ENCODE measurements around the gene DISC1. TPM values are rescaled to one million over a fixed set of nuclear protein-coding genes. Genes with fewer than 3 reads are reported as not detected.
A peak's percentile ranks its signal among the peaks of the same experiment; 100 is the strongest.
"Not testable (repeated sequence)": the region's sequence is repeated elsewhere in the genome, so short reads cannot be mapped to it uniquely, and the experiment has no call there.

DISC1 gene
- total RNA-seq, 2 experiments from 2014 or later: 19.8 to 20.0 TPM

DNA sequence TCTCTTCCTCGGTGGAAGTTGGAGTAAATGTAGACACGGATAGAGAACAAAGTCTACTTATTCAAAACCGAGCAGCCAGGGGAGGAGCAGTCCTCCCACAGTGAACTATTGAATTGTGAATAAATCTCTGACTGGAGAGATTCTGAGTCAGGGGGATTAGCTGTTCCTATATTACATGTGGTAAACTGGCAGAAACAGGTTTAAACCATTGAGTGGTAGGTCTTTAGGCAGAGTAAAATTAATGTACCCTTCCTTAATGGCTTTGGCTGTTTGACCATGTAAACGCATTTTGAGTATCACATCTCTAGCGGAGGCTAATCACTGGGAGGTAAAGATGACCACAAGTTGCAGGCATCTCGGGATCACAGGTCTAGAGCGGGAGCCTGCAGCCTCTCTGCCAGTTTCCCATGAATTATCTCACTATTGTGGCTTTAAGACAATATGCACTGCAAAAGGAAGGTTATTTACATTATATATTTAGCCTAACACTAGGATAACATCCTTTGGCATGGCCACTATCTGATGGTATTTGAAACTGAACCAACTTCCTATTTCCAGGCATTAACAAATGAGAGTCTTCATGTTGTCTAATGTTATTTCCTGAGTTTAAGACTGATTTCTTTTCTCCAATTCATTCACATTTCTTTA lies 7.9 kb upstream of the DISC1 start:
- H3K27me3 ChIP-seq (ENCODE audit: control insufficient read depth in 1 of 2, insufficient read depth in 2 of 2, low read length in 2 of 2): peaks cover 0 to 6% of the 10 kb centered on the region in 2 experiments
- H3K27ac Mint-ChIP-seq: no peak overlapping the region
- POLR2A ChIA-PET: no interaction called here

GRCh38 chr1:231619257-231619634 lies 7.3 kb upstream of the DISC1 start:
- ChIA-PET POLR2A (no interaction called here), CTCF (no interaction called here)
- Mint-ChIP-seq H3K27ac (no peak overlapping the region), H3K36me3 (ENCODE audit: low read depth) (no peaks in the 10 kb centered on the region), H3K27me3 (no peaks in the 10 kb centered on the region), H3K4me1 (ENCODE audit: low read depth) (peaks cover 20% of the 10 kb centered on the region), H3K4me3 (no peak overlapping the region), H3K9me3 (peaks cover 4% of the 10 kb centered on the region)
- TF ChIP-seq CTCF (IDR thresholded peaks at IDR 0.05): no peak
- Histone ChIP-seq H3K9me3 (ENCODE audit: control insufficient read depth in 1 of 2, insufficient read depth in 1 of 2, low read length in 2 of 2) (no peaks in the 10 kb centered on the region), H3K4me3 (ENCODE audit: low read length) (no peak overlapping the region), H3K27me3 (ENCODE audit: control insufficient read depth in 1 of 2, insufficient read depth in 2 of 2, low read length in 2 of 2) (peaks cover 0 to 6% of the 10 kb centered on the region in 2 experiments), H3K4me1 (ENCODE audit: insufficient read depth, low read length) (peaks cover 10% of the 10 kb centered on the region), H3K27ac (ENCODE audit: low read depth in 1 of 2, low read length in 2 of 2) (no peak overlapping the region), H3K36me3 (ENCODE audit: insufficient read depth, low read length) (no peaks in the 10 kb centered on the region)
- intact Hi-C loops (cut with DNase I, micrococcal nuclease): no loop called here
- ATAC-seq (ENCODE audit: poor library complexity) (no peak), DNase-seq (no peak)

More for the DNA sequence above, 7.9 kb upstream of the DISC1 start:
- H3K9me3 Mint-ChIP-seq: peaks cover 6% of the 10 kb centered on the region
- CTCF ChIA-PET: no interaction called here
- H3K9me3 ChIP-seq (ENCODE audit: control insufficient read depth in 1 of 2, insufficient read depth in 1 of 2, low read length in 2 of 2): no peaks in the 10 kb centered on the region
- no peaks in the 10 kb centered on the region for H3K27me3 Mint-ChIP-seq
- H3K27ac ChIP-seq (ENCODE audit: low read depth in 1 of 2, low read length in 2 of 2): no peak overlapping the region
- H3K4me1 ChIP-seq (ENCODE audit: insufficient read depth, low read length): peaks cover 15% of the 10 kb centered on the region
- no peaks in the 10 kb centered on the region for H3K36me3 ChIP-seq (ENCODE audit: insufficient read depth, low read length)
- H3K36me3 Mint-ChIP-seq (ENCODE audit: low read depth): no peaks in the 10 kb centered on the region
- H3K4me3 Mint-ChIP-seq: no peak overlapping the region
- no peak for TF ChIP-seq CTCF (IDR thresholded peaks at IDR 0.05)
- no peak for DNase-seq
- H3K4me3 ChIP-seq (ENCODE audit: low read length): no peak overlapping the region
- no peak for ATAC-seq (ENCODE audit: poor library complexity)
- intact Hi-C loops (cut with DNase I, micrococcal nuclease): no loop called here
- peaks cover 25% of the 10 kb centered on the region for H3K4me1 Mint-ChIP-seq (ENCODE audit: low read depth)

DNA sequence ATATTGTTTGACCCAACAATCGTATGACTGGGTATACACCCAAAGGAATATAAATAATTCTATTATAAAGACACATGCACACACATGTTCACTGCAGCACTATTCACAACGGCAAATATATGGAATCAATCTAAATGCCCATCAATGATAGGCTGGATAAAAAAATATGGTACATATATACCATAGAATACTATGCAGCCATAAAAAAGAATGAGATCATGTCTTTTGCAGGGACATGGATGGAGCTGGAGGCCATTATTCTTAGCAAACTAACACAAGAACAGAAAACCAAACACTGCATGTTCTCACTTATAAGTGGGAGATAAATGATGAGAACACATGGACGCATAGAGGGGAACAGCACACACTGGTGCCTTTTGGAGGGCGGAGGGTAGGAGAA lies 1.5 kb upstream of the DISC1 start:
- H3K4me3 ChIP-seq (ENCODE audit: low read length); H3K27me3 ChIP-seq (ENCODE audit: control insufficient read depth in 1 of 2, insufficient read depth in 2 of 2, low read length in 2 of 2); H3K27me3 Mint-ChIP-seq; H3K36me3 ChIP-seq (ENCODE audit: insufficient read depth, low read length); H3K36me3 Mint-ChIP-seq (ENCODE audit: low read depth); ATAC-seq (ENCODE audit: poor library complexity); H3K9me3 Mint-ChIP-seq; CTCF ChIA-PET; H3K27ac ChIP-seq (ENCODE audit: low read depth in 1 of 2, low read length in 2 of 2); H3K9me3 ChIP-seq (ENCODE audit: control insufficient read depth in 1 of 2, insufficient read depth in 1 of 2, low read length in 2 of 2); DNase-seq: not testable (repeated sequence)
- POLR2A ChIA-PET: interaction anchor here (0.6 to 2.6 kb wide), 3 partner anchors 12 to 288 kb away, joined by 3 to 21 read pairs (median 3); no protein-coding TSS in a partner anchor
- H3K4me1 ChIP-seq (ENCODE audit: insufficient read depth, low read length): peaks cover 29% of the 10 kb centered on the region
- intact Hi-C loops (cut with DNase I, micrococcal nuclease): loop anchor here in 1 of 2 experiments (10.0 kb wide), 1 partner anchor 100 kb away; the partner anchor contains the start of gene TSNAX
- Mint-ChIP-seq H3K4me3 (peak overlapping the region; percentile 82), H3K27ac (peak overlapping the region; percentile 16), H3K4me1 (ENCODE audit: low read depth) (peaks cover 33% of the 10 kb centered on the region)

All from CD4-positive, alpha-beta T cell (primary cell).